Stomach smooth muscle (tissue), 2 donors: ENCODE results near the gene UBASH3A.

ENCODE experiments used
- H3K27ac ChIP-seq: one replicate; pipeline ENCODE4 v1.7.0; 2013; ENCODE audit warnings: mild to moderate bottlenecking, low read length, inconsistent platforms
- H3K27me3 ChIP-seq, 2 donors: one replicate each; pipeline ENCODE4 v1.7.0; 2013; ENCODE audit warnings: low read length in 2 of 2; ENCODE audit not compliant: insufficient read depth in 2 of 2, control insufficient read depth in 1 of 2
- H3K36me3 ChIP-seq, 2 donors: one replicate each; pipeline ENCODE4 v1.7.0; 2013; ENCODE audit warnings: low read length in 2 of 2; ENCODE audit not compliant: control insufficient read depth in 2 of 2, insufficient read depth in 2 of 2
- H3K4me1 ChIP-seq: one replicate; pipeline ENCODE4 v1.7.0; 2013; ENCODE audit warnings: low read length; ENCODE audit not compliant: control insufficient read depth, insufficient read depth
- H3K4me3 ChIP-seq, 2 donors: one replicate each; pipeline ENCODE4 v1.7.0; 2013; ENCODE audit warnings: low read length in 2 of 2
- H3K9ac ChIP-seq, 2 donors: one replicate each; pipeline ENCODE4 v1.7.0; 2013; ENCODE audit warnings: low read length in 2 of 2, mild to moderate bottlenecking in 1 of 2
- H3K9me3 ChIP-seq, 2 donors: one replicate each; pipeline ENCODE4 v1.7.0; 2013; ENCODE audit warnings: low read length in 2 of 2; ENCODE audit not compliant: control insufficient read depth in 2 of 2
- donor health status: healthy.
- donor health status: Pancreatic carcinoma.

Gene UBASH3A

DNA sequence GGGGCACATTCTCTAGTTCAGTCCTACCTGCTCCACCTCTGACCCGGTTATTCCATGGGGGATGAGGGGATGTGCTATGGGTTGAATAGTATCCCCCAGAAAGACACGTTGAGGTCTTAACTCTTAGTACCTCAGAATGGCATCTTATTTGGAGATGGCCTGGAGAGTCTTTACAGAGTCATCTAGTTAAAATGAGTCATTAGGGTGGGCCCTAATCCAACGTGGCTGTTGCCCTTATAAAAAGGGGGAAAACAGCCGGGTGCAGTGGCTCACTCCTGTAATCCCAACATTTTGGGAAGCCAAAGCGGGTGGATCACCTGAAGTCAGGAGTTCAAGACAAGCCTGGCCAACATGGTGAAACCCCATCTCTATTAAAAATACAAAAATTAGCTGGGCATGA, 13.5 kb upstream of the UBASH3A start:
- Histone ChIP-seq H3K27me3 (peaks cover 5 to 24% of the 10 kb centered on the region in 2 donors), H3K36me3 (no peaks in the 10 kb centered on the region), H3K4me1 (no peaks in the 10 kb centered on the region), H3K27ac (no peak overlapping the region), H3K9ac (no peak overlapping the region), H3K9me3 (no peaks in the 10 kb centered on the region), H3K4me3 (no peak overlapping the region)

GRCh38 chr21:42390696-42391095, 13.0 kb upstream of the UBASH3A start:
- no peak overlapping the region for H3K27ac ChIP-seq
- no peaks in the 10 kb centered on the region for H3K36me3 ChIP-seq
- H3K27me3 ChIP-seq = peaks cover 5 to 24% of the 10 kb centered on the region in 2 donors
- no peaks in the 10 kb centered on the region for H3K4me1 ChIP-seq
- H3K4me3 ChIP-seq = no peak overlapping the region
- H3K9ac ChIP-seq = no peak overlapping the region
- no peaks in the 10 kb centered on the region for H3K9me3 ChIP-seq

- no peaks in the 10 kb centered on the region for H3K36me3 ChIP-seq
- H3K9ac ChIP-seq = no peak overlapping the region
- H3K4me1 ChIP-seq = no peaks in the 10 kb centered on the region
- H3K9me3 ChIP-seq = no peaks in the 10 kb centered on the region
- H3K27me3 ChIP-seq = peaks cover 5 to 24% of the 10 kb centered on the region in 2 donors
- no peak overlapping the region for H3K27ac ChIP-seq
- no peak overlapping the region for H3K4me3 ChIP-seq
Observed at GRCh38 chr21:42391297-42391696, 12.4 kb upstream of the UBASH3A start.

DNA sequence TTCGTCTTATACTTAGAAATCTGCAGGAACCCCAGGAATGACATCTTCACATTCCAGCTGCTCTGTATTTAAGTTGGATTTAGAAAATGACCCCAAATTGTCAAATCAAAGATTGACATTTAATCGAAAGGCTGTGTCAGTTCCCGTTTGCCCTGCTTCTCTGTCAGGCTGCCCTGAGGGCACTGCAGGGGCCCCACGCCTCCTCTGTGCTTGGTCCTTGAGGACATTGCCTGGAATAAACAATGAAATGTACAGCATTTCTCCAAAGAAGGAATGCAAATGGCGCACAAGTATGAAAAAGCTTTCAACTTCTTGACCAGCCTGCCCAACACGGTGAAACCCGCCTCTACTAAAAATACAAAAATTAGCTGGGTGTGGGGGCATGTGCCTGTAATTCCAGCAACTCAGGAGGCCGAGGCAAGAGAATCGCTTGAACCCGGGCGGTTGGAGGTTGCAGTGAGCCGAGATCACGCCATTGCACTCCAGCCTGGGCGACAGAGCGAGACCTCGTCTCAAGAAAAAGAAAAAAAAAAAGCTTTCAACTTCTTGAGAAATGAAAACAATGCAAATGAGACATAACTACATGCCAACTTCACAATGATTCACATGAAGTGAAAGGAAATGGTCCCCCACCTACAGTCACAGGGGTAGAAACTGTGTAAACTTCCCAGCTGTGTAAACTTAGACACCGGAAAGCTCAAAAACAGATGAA, 10.8 kb upstream of the UBASH3A start:
- no peaks in the 10 kb centered on the region for H3K9me3 ChIP-seq
- H3K4me3 ChIP-seq = no peak overlapping the region
- no peak overlapping the region for H3K27ac ChIP-seq
- H3K4me1 ChIP-seq = no peaks in the 10 kb centered on the region
- H3K9ac ChIP-seq = no peak overlapping the region
- H3K36me3 ChIP-seq = no peaks in the 10 kb centered on the region
- peaks cover 5 to 27% of the 10 kb centered on the region in 2 donors for H3K27me3 ChIP-seq

- Histone ChIP-seq H3K27me3 (peaks cover 5 to 25% of the 10 kb centered on the region in 2 donors), H3K9me3 (no peaks in the 10 kb centered on the region), H3K9ac (no peak overlapping the region), H3K4me1 (no peaks in the 10 kb centered on the region), H3K36me3 (no peaks in the 10 kb centered on the region), H3K4me3 (no peak overlapping the region), H3K27ac (no peak overlapping the region)
Observed at GRCh38 chr21:42393443-42393950, 10.2 kb upstream of the UBASH3A start.

- Histone ChIP-seq H3K9me3 (no peaks in the 10 kb centered on the region), H3K4me3 (no peak overlapping the region), H3K9ac (no peak overlapping the region), H3K27me3 (peaks cover 2 to 14% of the 10 kb centered on the region in 2 donors), H3K27ac (no peak overlapping the region), H3K4me1 (no peaks in the 10 kb centered on the region), H3K36me3 (no peaks in the 10 kb centered on the region)
Observed at GRCh38 chr21:42395302-42395701, 8.4 kb upstream of the UBASH3A start.

DNA sequence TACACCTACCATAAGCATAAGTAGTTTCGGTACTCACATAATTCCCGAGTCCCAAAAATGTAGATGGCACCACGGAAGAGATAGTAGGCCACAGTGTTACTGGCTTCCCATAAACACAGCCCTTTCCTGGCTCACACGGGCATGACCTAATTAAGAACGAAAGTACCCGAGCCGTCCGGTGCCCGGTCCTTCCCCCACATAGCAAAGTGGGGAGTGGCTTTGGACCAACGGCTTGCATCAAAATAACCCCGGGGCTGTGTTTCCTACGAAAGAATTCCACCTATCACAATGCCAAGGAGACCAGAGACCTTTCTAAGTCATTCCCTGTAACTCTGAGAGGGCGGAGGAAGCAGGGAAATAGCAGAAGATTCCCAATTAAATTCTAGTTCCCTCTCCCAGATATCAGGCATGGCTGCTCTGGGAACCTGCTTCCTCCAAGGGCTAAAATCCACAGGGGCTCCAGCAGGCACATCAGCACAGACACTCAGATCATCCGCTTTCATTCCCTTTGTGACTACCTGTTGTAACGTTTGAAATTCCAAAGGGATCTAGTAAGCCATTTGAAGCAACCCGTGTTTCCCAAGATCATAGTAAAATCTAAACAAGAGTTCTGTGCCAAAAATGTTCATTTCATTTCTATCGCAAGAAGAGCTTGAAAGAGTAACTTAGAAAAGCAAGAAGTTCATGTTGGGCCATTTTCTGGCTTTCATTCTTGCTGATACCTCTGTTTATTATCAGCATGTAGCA, 7.6 kb upstream of the UBASH3A start, which contains the start of gene TMPRSS3:
TMPRSS3 (minus strand) TSS at position 148 of the 747 bp plus-strand sequence. CDS start 635 bp downstream, outside the sequence.
- H3K4me1 ChIP-seq = no peaks in the 10 kb centered on the region
- no peaks in the 10 kb centered on the region for H3K9me3 ChIP-seq
- peaks cover 2 to 12% of the 10 kb centered on the region in 2 donors for H3K27me3 ChIP-seq
- H3K36me3 ChIP-seq = no peaks in the 10 kb centered on the region
- no peak within 1 kb of the TSS for H3K4me3 ChIP-seq
- H3K9ac ChIP-seq = no peak within 1 kb of the TSS
- H3K27ac ChIP-seq = no peak within 1 kb of the TSS

DNA sequence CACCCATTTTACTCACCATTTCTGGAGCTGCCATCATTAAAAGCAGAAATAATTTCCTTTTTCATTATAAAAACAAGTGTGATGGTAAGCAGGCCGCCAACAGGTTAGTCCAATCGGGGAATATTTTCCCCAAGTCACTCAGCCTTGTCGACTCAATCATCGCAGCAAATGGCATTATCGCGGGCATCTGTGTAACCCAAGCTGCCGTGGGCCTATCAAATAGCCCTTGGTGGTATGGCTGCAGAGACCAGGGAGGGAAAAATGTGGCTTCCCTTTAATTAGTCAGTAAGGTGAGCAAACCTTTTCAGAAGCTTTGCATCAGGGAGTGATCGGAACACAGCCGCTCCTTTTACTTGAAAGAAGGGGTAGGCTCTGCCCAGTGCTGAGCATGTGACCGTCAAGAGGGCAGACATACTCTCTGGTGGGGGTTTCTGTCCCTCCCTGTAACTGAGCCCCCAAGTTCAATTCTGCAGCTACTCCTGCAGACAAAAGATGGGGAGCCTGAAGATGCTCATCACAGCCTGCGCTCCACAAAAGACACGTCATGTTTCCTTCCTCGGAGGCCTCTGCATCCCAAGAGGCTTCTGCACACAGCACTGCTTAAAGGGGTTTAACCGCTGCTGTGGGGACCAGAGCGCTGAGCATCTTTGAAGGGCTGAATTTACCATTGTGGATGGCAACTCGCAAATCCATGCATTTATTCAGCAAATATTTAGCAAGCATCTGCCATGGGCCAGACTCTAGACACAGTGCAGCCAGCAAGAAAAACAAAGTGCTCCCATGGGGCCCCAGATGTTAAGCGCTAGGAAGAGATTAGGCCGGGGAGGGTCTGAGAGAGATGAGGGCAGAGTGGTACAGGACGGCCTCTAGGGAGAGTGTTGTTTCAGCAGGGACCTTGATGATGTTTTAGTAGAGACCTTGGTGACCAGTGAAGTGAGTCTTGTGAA, 6.6 kb upstream of the UBASH3A start:
- Histone ChIP-seq H3K27ac (no peak overlapping the region), H3K4me3 (no peak overlapping the region), H3K27me3 (peaks cover 2 to 6% of the 10 kb centered on the region in 2 donors), H3K4me1 (no peaks in the 10 kb centered on the region), H3K36me3 (no peaks in the 10 kb centered on the region), H3K9me3 (peaks cover 2 to 4% of the 10 kb centered on the region in 2 donors), H3K9ac (no peak overlapping the region)

DNA sequence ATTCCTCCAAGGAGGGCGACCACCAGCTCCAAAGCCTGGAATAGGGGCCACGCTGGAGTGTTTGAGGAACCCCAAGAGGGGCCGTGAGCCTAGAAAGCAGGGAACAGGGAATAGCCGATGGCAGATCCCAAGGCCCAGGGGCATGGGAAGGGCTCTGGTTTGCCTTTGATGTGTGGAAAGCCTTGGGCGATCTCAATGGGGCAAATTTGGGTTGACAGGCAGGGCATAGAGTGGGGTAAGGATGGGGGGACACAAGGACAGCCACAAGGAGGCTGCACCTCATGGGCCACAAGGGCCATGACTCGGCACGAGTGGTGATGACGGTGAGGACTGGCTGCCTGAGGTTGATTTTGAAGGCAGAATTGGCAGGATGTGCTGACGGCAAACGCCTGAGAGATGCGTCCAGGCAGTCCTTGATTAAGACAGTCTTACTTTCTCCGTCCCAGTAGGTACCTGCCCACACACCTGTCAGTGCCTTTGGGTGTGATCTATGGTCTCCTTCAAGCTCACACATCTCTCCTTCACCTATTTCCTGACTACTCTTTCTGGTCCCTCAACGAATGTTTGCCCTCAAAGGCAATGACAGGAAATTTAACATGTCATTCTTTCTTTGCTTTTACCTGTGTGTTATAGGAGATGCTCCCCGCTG, 5.8 kb upstream of the UBASH3A start:
- no peak overlapping the region for H3K27ac ChIP-seq
- no peak overlapping the region for H3K4me3 ChIP-seq
- peaks cover 0 to 6% of the 10 kb centered on the region in 2 donors for H3K27me3 ChIP-seq
- H3K9ac ChIP-seq = no peak overlapping the region
- no peaks in the 10 kb centered on the region for H3K36me3 ChIP-seq
- peaks cover 4% of the 10 kb centered on the region in 2 donors for H3K9me3 ChIP-seq
- no peaks in the 10 kb centered on the region for H3K4me1 ChIP-seq
